ENCODE results near the gene SOD3.

SOD3 gene

GRCh38 chr4:24845902-24846301, 50.5 kb downstream of the SOD3 start:
- no peak for DNase-seq

- DNase-seq: no peak
These were observed 51.3 kb downstream of the SOD3 start for GRCh38 chr4:24846716-24847115.

GRCh38 chr4:24849351-24849750, 54.0 kb downstream of the SOD3 start:
- DNase-seq: no peak

- no peak for DNase-seq
These were observed 54.4 kb downstream of the SOD3 start for GRCh38 chr4:24849756-24850155.
